Psoas muscle (tissue), 8 donors: ENCODE data around the gene USP48. TPM values are rescaled to one million over a fixed set of nuclear protein-coding genes. Genes with fewer than 3 reads are reported as not detected.

Experiments
- ATAC-seq, 4 donors: fragments of 200-7000 bp; cut with Tn5 transposase; one replicate each; pipeline ENCODE4 v1.9.1; 2020; ENCODE audit warnings: moderate library complexity in 3 of 4, mild to moderate bottlenecking in 2 of 4
- DNase-seq, 2 donors: peaks; one replicate each; pipeline ENCODE4 v3.0.0-alpha.2; 2020
- H3K27ac ChIP-seq: fragments of 200-600 bp; one replicate; pipeline ENCODE4 v1.8.0; 2022
- H3K27me3 ChIP-seq, 3 donors: fragments of 200-600 bp in 1 of 3; one replicate each; pipeline versions ENCODE4 v1.6.1 to v1.8.0; 2013 to 2022; ENCODE audit warnings: low read length in 2 of 3, mild to moderate bottlenecking in 2 of 3, moderate library complexity in 1 of 3; ENCODE audit not compliant: insufficient read depth in 3 of 3
- H3K36me3 ChIP-seq, 2 donors: fragments of 200-600 bp in 1 of 2; one replicate each; pipeline versions ENCODE4 v1.6.1 to v1.8.0; 2013 to 2022; ENCODE audit warnings: low read depth in 1 of 2, mild to moderate bottlenecking in 1 of 2, moderate library complexity in 1 of 2; ENCODE audit not compliant: insufficient read depth in 1 of 2
- H3K4me1 ChIP-seq: fragments of 200-600 bp; one replicate; pipeline ENCODE4 v1.8.0; 2022
- H3K4me3 ChIP-seq: fragments of 200-600 bp; one replicate; pipeline ENCODE4 v1.8.0; 2022; ENCODE audit warnings: mild to moderate bottlenecking
- H3K9me3 ChIP-seq: fragments of 200-600 bp; one replicate; pipeline ENCODE4 v1.8.0; 2022
- CTCF ChIP-seq: fragments of 200-600 bp; IDR thresholded peaks from one replicate; pipeline ENCODE4 v1.8.0; 2022; ENCODE audit warnings: antibody characterized with exemption
- WGBS, 3 donors: extraction: QIAGEN DNeasy Blood & Tissue Kit; methylation state at CpG; one replicate each; pipeline versions ENCODE4 v1.1.6 to v1.1.7; 2013; 5-methylcytosine and 5-hydroxymethylcytosine counted together
- intact Hi-C, 2 donors: fragments of 100-400 bp; cut with DNase I; formaldehyde crosslinking; loops; one replicate each; pipeline versions ENCODE4 v1.11.0 to v1.14.2; 2022
- polyA plus RNA-seq, 3 donors: library from polyadenylated mRNA; stranded (reverse); fragments of 200-250 nt; gene quantifications; one replicate each; pipeline ENCODE4 v1.2.3, GENCODE V29; 2013
- total RNA-seq, 4 donors: library from RNA; stranded (reverse); fragmentation: NEBNext Ultra II Directional in 2 of 4; extraction: Animal tissue kit (Norgen Biotek cat#: 25700) in 2 of 4; gene quantifications; one replicate each; pipeline versions ENCODE4 v1.2.1 to v1.2.4, GENCODE V29; 2021 to 2023
- donor health status: healthy with polysubstance abuse.
- donor health status: DM: no; HTN: no; CAD: no; lungs with moderate emphysema.
- donor health status: Bipolar disorder and iron deficiency.
- donor health status: healthy.
- donor health status: DM: yes; HTN: yes; CAD: no.
- donor health status: DM: no; HTN: no; CAD: no.
- donor health status: DM: no; HTN: no; CAD: no.
- donor health status: DM: yes; HTN: yes; CAD: no.

The USP48 gene
- total and polyA plus RNA-seq, 7 donors: 9.7 to 35.9 (median 20.3) TPM

GRCh38 chr1:21815724-21816321 lies 32.9 kb upstream of the USP48 start:
- H3K27me3 ChIP-seq: peaks cover 0 to 19% (median 7%) of the 10 kb centered on the region in 3 donors
- ATAC-seq (peak in 3 of 4 donors; percentile 21 to 30 (median 26)), DNase-seq (peak in 1 of 2 donors; percentile 70)
- 50 to 56% (median 55%) methylated on average over 12 of the region's 12 CpGs for WGBS, 3 donors
- H3K36me3 ChIP-seq: no peaks in the 10 kb centered on the region
- H3K4me1 ChIP-seq: no peaks in the 10 kb centered on the region
- intact Hi-C loops: no loop called here
- H3K27ac ChIP-seq: no peak overlapping the region
- no peak overlapping the region for H3K4me3 ChIP-seq
- no peak for TF ChIP-seq CTCF
- H3K9me3 ChIP-seq: no peaks in the 10 kb centered on the region

GRCh38 chr1:21814981-21815582 lies 32.1 kb upstream of the USP48 start:
- ATAC-seq (peak in 3 of 4 donors; percentile 7 to 11 (median 8)), DNase-seq (no peak)
- Histone ChIP-seq H3K27me3 (peaks cover 0 to 19% (median 7%) of the 10 kb centered on the region in 3 donors), H3K4me1 (no peaks in the 10 kb centered on the region), H3K36me3 (no peaks in the 10 kb centered on the region), H3K4me3 (no peak overlapping the region), H3K27ac (no peak overlapping the region), H3K9me3 (no peaks in the 10 kb centered on the region)
- intact Hi-C loops: no loop called here
- TF ChIP-seq CTCF: no peak
- 90 to 94% (median 90%) methylated on average over 15 of the region's 15 CpGs for WGBS, 3 donors

GRCh38 chr1:21814241-21814918 lies 31.4 kb upstream of the USP48 start:
- ATAC-seq: peak in 3 of 4 donors; percentile 13 to 33 (median 20)
- whole genome bisulfite sequencing, 3 donors: 15 to 23% (median 20%) methylated on average over 62 to 65 of the region's 65 CpGs
- Histone ChIP-seq H3K27me3 (peaks cover 0 to 19% (median 7%) of the 10 kb centered on the region in 3 donors), H3K27ac (no peak overlapping the region), H3K36me3 (no peaks in the 10 kb centered on the region), H3K4me3 (peak overlapping the region; percentile 42), H3K4me1 (no peaks in the 10 kb centered on the region), H3K9me3 (no peaks in the 10 kb centered on the region)
- DNase-seq: peak in 1 of 2 donors; percentile 55
- TF ChIP-seq CTCF: peak; percentile 30
- intact Hi-C loops: no loop called here

- Histone ChIP-seq H3K27me3 (peaks cover 0 to 19% (median 7%) of the 10 kb centered on the region in 3 donors), H3K4me1 (no peaks in the 10 kb centered on the region), H3K9me3 (no peaks in the 10 kb centered on the region), H3K36me3 (no peaks in the 10 kb centered on the region), H3K27ac (no peak overlapping the region), H3K4me3 (no peak overlapping the region)
- WGBS, 3 donors: 90 to 98% (median 90%) methylated on average over 3 of the region's 3 CpGs
- TF ChIP-seq CTCF: no peak
- no peak for ATAC-seq
- intact Hi-C loops: no loop called here
- DNase-seq: no peak
Observed at GRCh38 chr1:21813542-21813941, 30.6 kb upstream of the USP48 start.
